Upper lobe of left lung (tissue), 6 donors: Measurements from ENCODE around the gene SPATS2. TPM values are rescaled to one million over a fixed set of nuclear protein-coding genes. Genes with fewer than 3 reads are reported as not detected.

Experiments used
- ATAC-seq, 2 donors: fragments of 200-7000 bp; cut with Tn5 transposase; one replicate each; pipeline ENCODE4 v1.9.1; 2022; ENCODE audit warnings: mild to moderate bottlenecking in 2 of 2, moderate library complexity in 2 of 2; ENCODE audit not compliant: low FRiP score in 2 of 2
- DNase-seq, 2 donors: peaks; one replicate each; pipeline ENCODE4 v3.0.0-alpha.2; 2019 to 2020
- H3K27ac ChIP-seq, 4 donors: fragments of 200-600 bp; sonication (generic); one replicate each; pipeline ENCODE4 v1.5.1; 2016 to 2019
- H3K27me3 ChIP-seq, 4 donors: fragments of 200-600 bp; sonication (generic); one replicate each; pipeline ENCODE4 v1.5.1; 2017 to 2019
- H3K36me3 ChIP-seq, 4 donors: fragments of 200-600 bp; sonication (generic); one replicate each; pipeline ENCODE4 v1.5.1; 2016 to 2019
- H3K4me1 ChIP-seq, 4 donors: fragments of 200-600 bp; sonication (generic); one replicate each; pipeline ENCODE4 v1.5.1; 2018 to 2019
- H3K4me3 ChIP-seq, 4 donors: fragments of 200-600 bp; sonication (generic); one replicate each; pipeline ENCODE4 v1.5.1; 2017 to 2019; ENCODE audit warnings: mild to moderate bottlenecking in 2 of 4, moderate library complexity in 1 of 4
- H3K9me3 ChIP-seq, 4 donors: fragments of 200-600 bp; sonication (generic); one replicate each; pipeline ENCODE4 v1.5.1; 2018 to 2019
- CTCF ChIP-seq, 6 experiments: fragments of 450-650 bp in 4 of 6; fragments of 200-600 bp in 2 of 6; sonication (generic) in 2 of 6; IDR thresholded peaks; one replicate each; pipeline ENCODE4 v1.5.1; 2016 to 2019; ENCODE audit warnings: antibody characterized with exemption in 6 of 6
- EP300 ChIP-seq, 4 donors: sonication (generic); formaldehyde crosslinking; IDR thresholded peaks; one replicate each; pipeline ENCODE4 v1.5.1; 2017; ENCODE audit warnings: antibody characterized with exemption in 4 of 4, control low read depth in 2 of 4
- POLR2A ChIP-seq, 4 donors: fragments of 450-650 bp; IDR thresholded peaks; one replicate each; pipeline ENCODE4 v1.5.1; 2016 to 2017; ENCODE audit warnings: antibody characterized with exemption in 4 of 4, mild to moderate bottlenecking in 2 of 4
- POLR2AphosphoS5 ChIP-seq, 2 donors: sonication (generic); formaldehyde crosslinking; IDR thresholded peaks; one replicate each; pipeline ENCODE4 v1.5.1; 2017; ENCODE audit warnings: antibody characterized with exemption in 2 of 2
- WGBS, 2 donors: methylation state at CpG; one replicate each; pipeline ENCODE4 v1.1.5; 2017 to 2018; 5-methylcytosine and 5-hydroxymethylcytosine counted together
- total RNA-seq, 6 donors: library from RNA; depleted of rRNA in 4 of 6; stranded (reverse); fragments of >200 nt in 4 of 6; gene quantifications; one replicate each; pipeline versions ENCODE4 v1.1.0 to v1.2.1, GENCODE V29; 2016 to 2021
- donor health status: DM: no; HTN: no; CAD: no; lungs with moderate emphysema.
- donor health status: DM: no; HTN: yes; CAD: no; lungs with severe emphysema.

The SPATS2 gene
- total RNA-seq, 6 donors from 2014 or later, result 6.2 to 33.5 (median 14.4) TPM

GRCh38 chr12:49336645-49337584 lies 30.3 kb upstream of the SPATS2 start, which contains the start of gene C1QL4:
TSS of gene C1QL4 (minus strand) at chr12:49337188. CDS start at chr12:49336477, 711 bp downstream.
- H3K27ac ChIP-seq, result no peak within 1 kb of the TSS
- H3K4me1 ChIP-seq, result peaks cover 21 to 26% (median 23%) of the 10 kb centered on the region in 4 donors
- TF ChIP-seq POLR2A (IDR thresholded peaks at IDR 0.05) (no peak), POLR2AphosphoS5 (IDR thresholded peaks at IDR 0.05) (no peak), CTCF (IDR thresholded peaks at IDR 0.05) (peak; percentile 73 to 99 (median 88)), EP300 (IDR thresholded peaks at IDR 0.05) (no peak)
- peaks cover 1 to 55% (median 30%) of the 10 kb centered on the region in 4 donors for H3K27me3 ChIP-seq
- no peaks in the 10 kb centered on the region for H3K36me3 ChIP-seq
- ATAC-seq (peak; percentile 87 to 95), DNase-seq (peak; percentile 82 to 98)
- WGBS, 2 donors, result 1 to 3% methylated on average over 19 to 31 of the region's 65 CpGs
- H3K9me3 ChIP-seq, result no peaks in the 10 kb centered on the region
- H3K4me3 ChIP-seq, result peak within 1 kb of the TSS in 3 of 4 donors; percentile 21 to 46 (median 29)

GRCh38 chr12:49338830-49339463 lies 28.3 kb upstream of the SPATS2 start:
- Histone ChIP-seq H3K36me3 (no peaks in the 10 kb centered on the region), H3K27ac (no peak overlapping the region), H3K4me1 (peaks cover 30 to 39% (median 36%) of the 10 kb centered on the region in 4 donors), H3K9me3 (no peaks in the 10 kb centered on the region), H3K27me3 (peaks cover 0 to 55% (median 32%) of the 10 kb centered on the region in 4 donors), H3K4me3 (no peak overlapping the region)
- DNase-seq, result peak in 1 of 2 donors; percentile 10
- TF ChIP-seq EP300 (IDR thresholded peaks at IDR 0.05) (no peak), POLR2AphosphoS5 (IDR thresholded peaks at IDR 0.05) (no peak), CTCF (IDR thresholded peaks at IDR 0.05) (no peak), POLR2A (IDR thresholded peaks at IDR 0.05) (no peak)
- no peak for ATAC-seq
- WGBS, 2 donors, result 66 to 75% methylated on average over 6 of the region's 6 CpGs

- DNase-seq, result no peak
- peaks cover 2 to 55% (median 31%) of the 10 kb centered on the region in 4 donors for H3K27me3 ChIP-seq
- no peak overlapping the region for H3K27ac ChIP-seq
Observed at GRCh38 chr12:49339464-49339861, 27.8 kb upstream of the SPATS2 start.

GRCh38 chr12:49340095-49340870 lies 27.0 kb upstream of the SPATS2 start:
- ATAC-seq, result no peak
- WGBS, 2 donors, result 60 to 63% methylated on average over 6 of the region's 6 CpGs
- no peaks in the 10 kb centered on the region for H3K9me3 ChIP-seq
- no peak for TF ChIP-seq POLR2AphosphoS5 (IDR thresholded peaks at IDR 0.05)
- TF ChIP-seq EP300 (IDR thresholded peaks at IDR 0.05), result no peak
- H3K4me1 ChIP-seq, result peaks cover 36 to 46% (median 43%) of the 10 kb centered on the region in 4 donors
- H3K4me3 ChIP-seq, result no peak overlapping the region
- peaks cover 4 to 55% (median 35%) of the 10 kb centered on the region in 4 donors for H3K27me3 ChIP-seq
- H3K36me3 ChIP-seq, result no peaks in the 10 kb centered on the region
- no peak overlapping the region for H3K27ac ChIP-seq
- DNase-seq, result no peak

More at GRCh38 chr12:49339464-49339861, 27.8 kb upstream of the SPATS2 start:
- peaks cover 30 to 40% (median 37%) of the 10 kb centered on the region in 4 donors for H3K4me1 ChIP-seq
- WGBS, 2 donors, result 39 to 49% methylated on average over 5 of the region's 5 CpGs
- H3K9me3 ChIP-seq, result no peaks in the 10 kb centered on the region
- no peak for ATAC-seq
- no peaks in the 10 kb centered on the region for H3K36me3 ChIP-seq
- H3K4me3 ChIP-seq, result no peak overlapping the region
- TF ChIP-seq EP300 (IDR thresholded peaks at IDR 0.05), result no peak

- no peak for ATAC-seq
- WGBS, 2 donors, result 49 to 54% methylated on average over 13 to 14 of the region's 14 CpGs
- Histone ChIP-seq H3K36me3 (no peaks in the 10 kb centered on the region), H3K9me3 (no peaks in the 10 kb centered on the region), H3K27ac (no peak overlapping the region), H3K27me3 (peaks cover 4 to 55% (median 37%) of the 10 kb centered on the region in 4 donors), H3K4me1 (peaks cover 45 to 52% (median 50%) of the 10 kb centered on the region in 4 donors), H3K4me3 (no peak overlapping the region)
- peak in 1 of 2 donors; percentile 14 for DNase-seq
- TF ChIP-seq CTCF (IDR thresholded peaks at IDR 0.05) (no peak), POLR2A (IDR thresholded peaks at IDR 0.05) (no peak), POLR2AphosphoS5 (IDR thresholded peaks at IDR 0.05) (no peak), EP300 (IDR thresholded peaks at IDR 0.05) (no peak)
Observed at GRCh38 chr12:49340971-49341776, 26.1 kb upstream of the SPATS2 start.
